GM04504 (cell line): Measurements from ENCODE around the gene ARHGAP45.
"Not testable (repeated sequence)": the region's sequence is repeated elsewhere in the genome, so short reads cannot be mapped to it uniquely, and the experiment has no call there.

Experiments
- DNase-seq: peaks from one replicate; pipeline ENCODE4 v3.0.0-alpha.2; 2012; ENCODE audit warnings: low read depth

Gene ARHGAP45

GRCh38 chr19:1105008-1105872 lies 38.3 kb downstream of the ARHGAP45 start:
- no peak for DNase-seq

- DNase-seq: no peak
Measured at GRCh38 chr19:1105873-1106840, 39.2 kb downstream of the ARHGAP45 start.

GRCh38 chr19:1106841-1107660 lies 40.1 kb downstream of the ARHGAP45 start:
- no peak for DNase-seq

- no peak for DNase-seq
Measured at GRCh38 chr19:1107661-1108261, 40.8 kb downstream of the ARHGAP45 start.

DNA sequence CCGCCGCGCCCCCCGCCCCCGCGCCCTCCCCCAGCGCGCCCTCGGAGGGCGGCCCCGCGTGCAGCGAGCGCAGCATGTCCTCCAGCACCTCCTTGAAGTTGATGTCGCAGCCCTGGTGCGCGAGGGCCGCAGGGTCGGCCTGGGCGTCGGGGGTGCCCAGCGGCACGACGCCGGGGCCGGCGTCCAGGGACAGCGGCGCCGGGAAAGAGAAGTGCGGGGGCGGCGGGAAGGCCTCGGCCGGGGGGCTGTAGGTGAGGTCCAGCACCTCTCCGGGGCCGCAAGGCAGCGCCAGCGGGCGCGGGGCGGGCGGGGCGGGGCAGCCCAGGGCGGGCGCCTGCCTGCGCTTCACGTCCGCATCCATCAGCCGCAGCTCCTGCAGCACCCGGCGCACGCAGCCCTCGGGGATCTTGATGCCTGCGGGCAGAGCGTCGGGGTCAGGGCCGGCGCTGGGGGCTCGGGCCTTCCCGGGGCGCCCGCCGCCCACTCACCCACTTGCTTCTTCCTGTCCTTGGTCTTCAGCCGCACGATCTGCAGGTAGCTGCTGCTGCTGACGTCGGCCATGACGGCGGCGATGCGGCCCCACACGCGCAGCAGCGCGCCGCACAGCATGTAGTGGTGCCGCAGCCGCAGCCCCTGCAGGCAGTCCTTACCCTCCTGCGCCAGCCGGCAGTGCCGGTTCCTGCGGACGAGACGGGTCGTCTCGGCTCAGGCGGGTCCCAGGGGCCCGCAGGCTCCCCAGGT lies 41.5 kb downstream of the ARHGAP45 start:
- no peak for DNase-seq

- DNase-seq: no peak
Measured at GRCh38 chr19:1109032-1109551, 42.1 kb downstream of the ARHGAP45 start.

- no peak for DNase-seq
Measured at GRCh38 chr19:1109697-1110671, 43.0 kb downstream of the ARHGAP45 start.

DNA sequence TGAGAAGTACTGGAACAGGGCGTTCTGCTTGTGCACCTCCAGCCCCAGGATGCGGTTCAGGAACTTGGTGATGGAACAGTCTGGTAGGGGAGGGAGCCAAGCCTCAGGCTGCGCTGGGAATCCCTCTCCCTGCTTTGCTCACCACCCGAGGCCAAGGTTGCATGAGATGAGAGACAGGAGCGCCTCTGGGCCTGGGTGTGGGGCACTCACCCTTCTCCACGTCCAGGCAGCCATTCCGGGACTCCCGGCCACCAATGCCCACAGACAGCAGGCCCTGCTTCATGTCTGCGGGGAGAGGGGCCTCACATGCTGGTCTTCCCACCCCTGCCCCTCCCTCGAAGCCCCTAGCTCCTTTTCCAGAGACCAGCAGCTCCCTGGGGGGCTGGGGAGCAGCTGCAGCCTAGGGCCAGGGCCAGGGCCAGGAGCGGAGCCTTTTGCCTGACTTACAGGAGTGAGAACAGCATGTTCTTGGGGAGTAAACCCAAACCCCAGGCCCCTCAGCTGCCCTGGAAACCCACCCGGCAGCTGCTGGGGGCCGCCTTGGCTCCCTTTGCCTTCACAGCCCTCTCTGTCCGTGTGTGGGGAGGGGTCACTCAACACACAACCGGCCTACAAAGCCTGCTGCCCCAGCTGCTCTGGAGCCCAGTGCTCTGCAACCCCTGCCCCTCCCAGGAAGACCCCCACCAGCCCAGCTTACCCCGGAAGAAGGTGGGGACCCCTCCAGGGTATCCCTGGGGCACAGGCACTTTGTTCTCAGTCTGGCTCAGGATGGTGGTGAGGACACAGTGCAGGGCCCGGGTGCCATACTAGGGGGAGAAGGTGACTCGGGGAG lies 44.1 kb downstream of the ARHGAP45 start:
- no peak for DNase-seq

GRCh38 chr19:1111641-1112267 lies 44.8 kb downstream of the ARHGAP45 start:
- DNase-seq: no peak

DNA sequence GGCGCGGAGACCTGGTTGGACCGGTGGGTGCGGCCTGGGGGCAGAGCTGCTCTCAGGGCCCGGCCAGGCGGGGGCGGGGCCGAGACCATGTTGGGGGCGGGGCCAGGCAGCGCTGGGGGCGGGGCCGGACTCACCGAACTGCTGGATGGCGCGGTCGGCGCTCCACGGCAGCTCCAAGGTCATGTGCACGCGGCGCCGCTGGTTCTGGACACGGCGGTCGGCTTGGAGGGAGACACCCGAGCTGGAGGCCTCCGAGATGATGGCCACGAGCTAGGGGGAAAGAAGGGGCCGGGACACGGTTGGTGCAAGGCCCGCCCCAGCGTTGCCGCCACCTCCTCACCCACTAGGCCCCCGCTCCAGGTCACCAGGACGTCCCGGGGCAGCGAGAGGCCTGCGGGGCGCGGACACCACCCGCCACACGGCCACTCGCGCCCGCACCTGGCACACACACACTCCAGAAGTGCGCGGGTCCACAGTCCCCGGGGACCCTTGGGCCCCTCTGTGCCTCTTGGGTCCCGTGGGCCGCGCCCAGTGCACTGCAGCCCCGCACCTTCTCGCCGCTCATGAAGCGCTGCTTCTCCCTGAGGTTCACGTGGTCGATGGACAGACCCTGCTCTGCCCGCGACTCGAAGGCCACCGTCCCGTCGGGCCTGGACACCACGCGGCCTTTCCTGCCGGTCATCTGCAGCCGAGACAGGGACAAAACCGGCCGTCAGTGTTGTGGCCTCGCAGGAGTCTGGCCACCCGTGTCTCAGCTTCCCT lies 45.5 kb downstream of the ARHGAP45 start:
- no peak for DNase-seq

DNA sequence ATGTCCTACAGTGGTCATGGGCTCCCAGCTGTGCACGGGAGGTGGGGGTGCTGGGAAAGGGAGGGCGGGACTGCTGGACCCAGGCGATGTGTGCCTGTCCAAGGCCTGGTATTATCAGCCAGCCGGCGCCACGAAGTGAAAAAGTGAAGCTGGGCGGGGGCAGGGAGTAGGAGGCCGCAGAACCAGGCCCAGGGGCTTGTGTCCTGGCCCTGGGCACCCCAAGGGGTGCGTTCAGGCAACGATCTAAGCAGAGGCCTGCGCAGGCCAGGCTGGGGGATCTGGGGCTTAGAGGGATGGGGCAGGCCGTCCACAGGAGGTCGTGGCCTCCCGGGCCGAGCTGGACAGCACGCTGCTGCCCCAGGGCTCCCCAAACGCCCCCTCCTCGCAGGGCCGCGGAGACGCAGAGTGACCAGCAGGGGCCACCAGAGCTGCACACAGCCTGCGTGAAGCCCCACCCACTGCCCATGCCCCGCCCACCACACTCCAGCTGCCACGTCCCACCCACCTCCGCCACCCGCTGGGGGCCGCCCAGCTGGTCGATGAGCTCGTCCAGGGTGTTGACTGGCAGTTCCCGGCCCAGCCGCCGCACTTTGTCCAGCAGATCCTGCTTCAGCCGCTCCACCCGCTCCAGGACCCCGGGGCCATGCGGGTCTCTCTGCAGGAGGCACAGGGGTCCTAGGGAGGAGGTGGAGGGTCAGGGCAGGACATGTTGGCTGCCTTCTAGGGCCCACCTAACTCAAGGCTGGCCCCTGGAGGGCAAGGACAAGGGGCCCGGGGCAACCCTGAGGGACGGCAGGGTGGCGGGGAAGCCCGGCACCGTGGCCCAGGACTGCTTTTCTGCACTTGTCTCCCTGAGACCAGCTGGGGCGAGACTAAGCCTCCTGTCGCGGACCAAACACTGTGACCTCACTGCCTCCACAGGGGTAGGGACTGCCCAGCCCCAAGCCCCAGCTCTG lies 46.3 kb downstream of the ARHGAP45 start:
- peak; percentile 78 for DNase-seq

- DNase-seq: no peak
Measured at GRCh38 chr19:1113986-1114483, 47.1 kb downstream of the ARHGAP45 start.

- not testable (repeated sequence) for DNase-seq
Measured at GRCh38 chr19:1114728-1115127, 47.8 kb downstream of the ARHGAP45 start.

DNA sequence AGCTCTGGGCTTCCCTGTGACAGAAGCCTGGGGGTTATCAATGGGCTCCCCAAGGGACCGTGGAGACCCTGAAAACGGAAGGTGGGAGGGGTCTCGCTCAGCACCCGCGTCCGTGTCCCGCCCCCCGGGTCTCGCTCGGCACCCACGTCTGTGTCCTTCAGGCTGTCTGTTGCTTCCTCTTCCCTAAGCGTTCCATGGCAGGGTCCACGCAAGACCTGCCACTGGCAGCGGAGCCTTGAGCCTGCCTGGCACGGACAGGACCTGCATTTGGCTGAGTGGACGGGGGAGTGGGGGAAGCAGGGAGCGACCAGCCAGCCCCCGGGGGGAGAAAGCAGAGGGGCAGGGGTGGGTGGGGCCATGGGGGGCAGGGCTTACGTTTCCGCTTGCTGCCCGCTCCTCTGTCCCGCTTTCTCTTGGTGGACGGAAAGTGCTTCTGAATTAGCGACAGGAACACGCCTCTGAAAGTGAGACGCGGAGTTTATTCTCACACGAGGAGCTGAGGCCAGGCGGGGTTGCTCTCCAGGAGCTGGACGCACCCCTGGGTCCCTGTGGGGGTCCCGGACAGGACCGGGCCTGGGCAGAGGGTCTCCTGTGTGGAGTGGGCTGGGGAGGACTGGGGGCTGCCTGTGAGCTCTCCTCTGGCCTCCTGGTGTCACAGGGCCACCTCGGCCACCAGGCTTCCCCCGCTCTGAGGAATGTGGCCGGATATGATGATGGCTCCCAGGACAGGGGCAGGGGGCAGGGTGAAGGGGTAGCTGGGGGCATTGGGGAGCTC lies 48.9 kb downstream of the ARHGAP45 start:
- no peak for DNase-seq
